ENCODE measurements around the gene SLC32A1.
A peak's percentile ranks its signal among the peaks of the same experiment; 100 is the strongest.

The SLC32A1 gene

DNA sequence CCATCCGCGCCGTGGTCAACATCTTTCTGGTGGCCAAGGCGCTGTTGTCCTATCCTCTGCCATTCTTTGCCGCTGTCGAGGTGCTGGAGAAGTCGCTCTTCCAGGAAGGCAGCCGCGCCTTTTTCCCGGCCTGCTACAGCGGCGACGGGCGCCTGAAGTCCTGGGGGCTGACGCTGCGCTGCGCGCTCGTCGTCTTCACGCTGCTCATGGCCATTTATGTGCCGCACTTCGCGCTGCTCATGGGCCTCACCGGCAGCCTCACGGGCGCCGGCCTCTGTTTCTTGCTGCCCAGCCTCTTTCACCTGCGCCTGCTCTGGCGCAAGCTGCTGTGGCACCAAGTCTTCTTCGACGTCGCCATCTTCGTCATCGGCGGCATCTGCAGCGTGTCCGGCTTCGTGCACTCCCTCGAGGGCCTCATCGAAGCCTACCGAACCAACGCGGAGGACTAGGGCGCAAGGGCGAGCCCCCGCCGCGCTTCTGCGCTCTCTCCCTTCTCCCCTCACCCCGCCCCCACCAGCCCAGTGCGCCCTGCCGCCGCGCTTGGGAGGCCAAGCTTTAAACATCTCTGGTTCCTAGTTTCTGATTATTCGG, 4.0 kb downstream of the SLC32A1 start:
- Mint-ChIP-seq H3K36me3 (ENCODE audit: insufficient read depth) (peaks cover 41% of the 10 kb centered on the region), H3K4me3 (peak overlapping the region; percentile 31), H3K4me1 (peaks cover 57% of the 10 kb centered on the region), H3K27ac (ENCODE audit: low read depth) (no peak overlapping the region), H3K27me3 (peaks cover 97% of the 10 kb centered on the region), H3K9me3 (no peaks in the 10 kb centered on the region)
- DNase-seq (ENCODE audit: low spot score in 2 of 2) (no peak), ATAC-seq (replicated peaks; ENCODE audit: extremely low read depth, poor library complexity, severe bottlenecking) (no peak)

DNA sequence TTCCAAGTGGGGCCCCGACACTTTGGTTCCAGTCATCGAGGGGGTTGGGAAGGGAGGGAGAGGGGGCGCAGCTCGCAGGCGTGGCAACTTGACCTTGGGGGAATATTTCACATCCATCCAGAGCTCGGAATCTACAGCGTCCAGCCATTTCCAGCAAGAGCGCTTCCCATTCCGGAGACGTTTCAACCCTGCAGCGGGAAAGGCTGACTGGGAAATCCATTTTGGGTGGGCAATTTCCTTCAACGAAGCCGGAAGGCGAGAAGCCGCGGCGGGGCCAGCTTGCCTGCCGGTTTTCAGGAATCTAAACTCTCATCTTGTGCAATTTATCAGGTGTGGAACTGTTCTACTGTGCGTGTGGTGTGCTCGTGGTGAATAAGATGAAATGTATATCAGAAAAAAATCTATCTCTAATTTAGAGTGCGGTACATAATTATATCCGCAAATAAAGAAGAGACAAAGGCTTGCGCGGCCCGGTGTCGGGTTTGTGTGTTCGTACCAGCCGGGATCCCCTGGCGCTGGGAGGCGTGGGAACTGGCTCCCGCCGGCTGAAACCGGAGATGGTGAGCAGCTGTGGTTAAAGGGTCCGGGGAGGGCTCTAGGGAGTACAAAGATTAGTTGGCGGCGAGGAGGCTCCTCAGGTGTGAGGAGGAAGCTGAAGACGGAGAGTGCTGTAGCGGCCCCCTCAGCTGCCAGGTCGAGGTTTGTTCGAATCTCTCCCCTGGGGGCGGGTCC, 4.8 kb downstream of the SLC32A1 start:
- H3K27ac Mint-ChIP-seq (ENCODE audit: low read depth) = peak overlapping the region; percentile 88

DNA sequence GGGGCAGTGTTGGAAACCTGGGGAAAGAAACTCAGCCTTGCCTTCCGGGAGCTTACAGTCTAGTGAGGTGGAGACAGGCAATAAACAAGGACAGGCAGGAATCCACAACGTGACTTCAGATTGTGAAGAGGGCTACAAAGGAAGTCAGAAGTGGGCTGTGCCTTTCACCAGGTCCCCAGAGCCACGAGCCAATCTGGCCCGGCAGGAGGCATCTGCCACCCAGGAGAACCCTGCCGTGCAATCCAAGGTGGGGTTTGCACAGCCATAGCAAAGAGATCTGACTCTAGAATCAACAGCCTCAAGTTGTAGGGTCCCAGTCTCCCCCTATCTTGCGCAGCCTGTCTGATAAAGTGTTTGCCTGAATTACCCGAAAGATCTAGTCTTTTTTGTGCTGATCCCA, 5.5 kb downstream of the SLC32A1 start:
- DNase-seq (ENCODE audit: low spot score in 2 of 2) (no peak), ATAC-seq (replicated peaks; ENCODE audit: extremely low read depth, poor library complexity, severe bottlenecking) (no peak)
- peaks cover 100% of the 10 kb centered on the region for H3K27me3 Mint-ChIP-seq
- H3K27ac Mint-ChIP-seq (ENCODE audit: low read depth) = peak overlapping the region; percentile 45
- H3K4me3 Mint-ChIP-seq = peak overlapping the region; percentile 66
- peaks cover 57% of the 10 kb centered on the region for H3K4me1 Mint-ChIP-seq
- peaks cover 41% of the 10 kb centered on the region for H3K36me3 Mint-ChIP-seq (ENCODE audit: insufficient read depth)
- H3K9me3 Mint-ChIP-seq = no peaks in the 10 kb centered on the region

More for the DNA sequence above, 4.8 kb downstream of the SLC32A1 start:
- Mint-ChIP-seq H3K36me3 (ENCODE audit: insufficient read depth) (peaks cover 41% of the 10 kb centered on the region), H3K27me3 (peaks cover 100% of the 10 kb centered on the region), H3K4me1 (peaks cover 57% of the 10 kb centered on the region), H3K4me3 (peak overlapping the region; percentile 66), H3K9me3 (no peaks in the 10 kb centered on the region)
- DNase-seq (ENCODE audit: low spot score in 2 of 2) (no peak), ATAC-seq (replicated peaks; ENCODE audit: extremely low read depth, poor library complexity, severe bottlenecking) (no peak)

DNA sequence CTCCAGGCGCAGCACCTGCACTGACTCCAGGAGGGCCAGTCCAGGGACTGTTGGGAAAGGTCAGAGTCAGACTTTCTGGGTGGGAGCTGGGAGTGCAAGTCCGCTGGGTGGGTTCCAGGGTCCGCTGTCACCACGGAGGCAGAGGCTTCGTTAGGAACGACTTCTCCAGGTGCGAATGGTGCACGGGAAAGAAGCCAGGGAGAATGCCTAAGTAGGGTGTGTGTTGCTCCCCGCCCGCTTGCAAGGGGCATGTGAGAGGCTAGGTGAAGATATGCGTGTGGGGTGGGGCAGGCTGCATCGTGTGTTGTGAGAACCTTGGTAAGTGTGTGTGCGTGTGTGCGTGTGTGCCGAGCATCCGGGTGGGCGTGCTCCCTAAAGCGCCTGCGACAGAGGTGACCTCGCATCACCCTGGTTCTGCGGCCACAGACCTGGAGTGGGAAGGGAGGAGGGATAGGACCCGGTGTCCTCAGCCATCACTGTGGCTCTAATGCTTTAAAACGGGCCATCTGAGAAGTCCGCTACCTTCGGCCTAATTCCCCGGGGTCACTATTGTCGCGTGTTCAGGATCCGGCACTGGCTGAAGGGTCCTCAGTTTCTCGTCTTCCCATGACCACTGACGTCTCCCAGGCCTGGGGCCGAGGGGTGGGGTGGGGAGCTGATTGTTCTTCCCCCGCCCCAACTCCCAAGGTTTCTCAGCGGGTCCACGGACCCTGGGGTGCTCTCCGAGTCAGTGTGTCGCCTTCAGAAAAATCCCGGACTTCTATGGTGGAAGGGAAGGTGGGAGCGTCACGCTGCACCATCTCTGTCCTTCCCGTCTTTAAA, 6.1 kb downstream of the SLC32A1 start:
- no peak for ATAC-seq (replicated peaks; ENCODE audit: extremely low read depth, poor library complexity, severe bottlenecking)

DNA sequence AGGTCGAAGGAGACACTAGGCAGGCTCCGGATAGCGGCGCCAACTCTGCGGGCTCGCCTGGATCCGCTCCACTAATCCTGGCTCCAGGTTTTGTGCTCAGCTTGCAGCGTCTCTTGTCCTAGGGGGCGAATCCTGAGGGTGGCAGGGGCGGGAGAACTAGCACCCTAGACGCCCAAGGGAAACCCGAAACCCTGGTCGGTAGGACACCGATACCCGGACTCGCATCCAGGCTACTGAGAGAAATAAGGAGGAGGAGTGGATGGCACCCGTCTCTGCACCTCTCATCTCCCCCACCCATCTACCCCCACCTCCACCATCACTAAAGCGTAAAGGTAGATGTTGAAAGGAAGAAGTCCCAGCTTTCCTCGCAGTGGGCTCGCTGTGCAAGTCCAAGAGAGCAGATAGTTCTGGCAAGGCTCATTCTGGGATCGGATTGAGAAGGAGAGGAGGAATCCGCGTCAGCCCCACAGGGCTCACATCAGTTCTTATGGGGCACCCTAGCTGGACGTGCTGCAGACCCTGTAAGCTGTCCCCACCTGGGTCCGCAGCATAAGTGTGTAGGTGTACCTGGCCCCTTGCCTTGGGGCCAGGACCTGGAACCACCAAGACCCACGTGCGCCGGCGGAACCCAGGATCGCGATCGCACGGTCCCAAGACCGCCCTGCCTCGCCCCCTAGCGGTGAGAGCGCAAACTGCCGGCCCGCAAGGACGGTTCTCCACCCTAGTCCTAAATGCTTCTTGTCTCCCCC, 6.9 kb downstream of the SLC32A1 start:
- peak; percentile 71 for ATAC-seq (replicated peaks; ENCODE audit: extremely low read depth, poor library complexity, severe bottlenecking)
- Mint-ChIP-seq H3K27ac (ENCODE audit: low read depth) (no peak overlapping the region), H3K36me3 (ENCODE audit: insufficient read depth) (peaks cover 40% of the 10 kb centered on the region), H3K4me1 (peaks cover 46% of the 10 kb centered on the region), H3K9me3 (no peaks in the 10 kb centered on the region), H3K27me3 (peaks cover 100% of the 10 kb centered on the region), H3K4me3 (peak overlapping the region; percentile 66)
- DNase-seq (ENCODE audit: low spot score in 2 of 2) = peak; percentile 54 to 67

More for the DNA sequence above, 6.1 kb downstream of the SLC32A1 start:
- DNase-seq (ENCODE audit: low spot score in 2 of 2) = no peak
- Mint-ChIP-seq H3K4me1 (peaks cover 53% of the 10 kb centered on the region), H3K36me3 (ENCODE audit: insufficient read depth) (peaks cover 41% of the 10 kb centered on the region), H3K4me3 (peak overlapping the region; percentile 66), H3K27ac (ENCODE audit: low read depth) (peak overlapping the region; percentile 45), H3K9me3 (no peaks in the 10 kb centered on the region), H3K27me3 (peaks cover 100% of the 10 kb centered on the region)

DNA sequence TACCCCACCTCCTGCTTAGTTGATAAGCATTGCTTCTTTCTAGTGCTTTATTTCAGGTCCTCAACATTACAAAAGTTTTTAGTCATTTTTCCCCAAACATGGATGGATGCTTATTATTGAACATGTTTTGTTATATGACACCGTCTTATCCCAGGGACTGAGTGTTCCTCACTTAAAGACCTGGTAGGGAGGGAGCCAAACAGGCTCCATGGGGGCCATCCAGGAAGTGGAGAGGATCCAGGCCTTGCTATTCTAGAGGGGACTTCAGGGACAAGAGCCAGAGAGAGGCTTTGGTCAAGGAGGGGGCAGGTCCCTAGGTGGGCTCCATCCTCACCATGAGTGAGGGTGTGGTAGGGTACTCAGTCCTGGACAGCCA, 7.4 kb downstream of the SLC32A1 start:
- Mint-ChIP-seq H3K9me3 (no peaks in the 10 kb centered on the region), H3K36me3 (ENCODE audit: insufficient read depth) (peaks cover 38% of the 10 kb centered on the region), H3K4me3 (peak overlapping the region; percentile 66), H3K4me1 (peaks cover 41% of the 10 kb centered on the region), H3K27ac (ENCODE audit: low read depth) (no peak overlapping the region), H3K27me3 (peaks cover 100% of the 10 kb centered on the region)
- no peak for ATAC-seq (replicated peaks; ENCODE audit: extremely low read depth, poor library complexity, severe bottlenecking)
- no peak for DNase-seq (ENCODE audit: low spot score in 2 of 2)

DNA sequence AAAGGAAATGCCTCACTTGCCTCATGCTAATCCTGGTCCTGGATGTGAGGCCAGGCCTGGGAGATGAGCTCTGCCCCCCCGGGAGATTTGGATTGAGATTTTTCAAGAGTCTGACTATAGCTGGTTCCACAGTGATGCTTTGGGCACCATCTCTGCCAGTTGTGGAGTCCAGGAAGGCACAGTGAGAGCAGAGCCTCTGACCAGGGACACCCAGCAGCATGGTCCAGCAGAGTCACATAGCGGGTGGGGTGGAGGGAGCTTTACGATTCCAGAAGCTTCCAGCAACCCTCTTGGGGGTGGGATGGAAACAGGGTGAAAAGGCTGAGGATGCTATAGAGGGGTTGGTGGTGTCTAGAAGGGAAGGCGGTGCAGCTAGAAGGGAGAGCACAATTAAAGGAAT, 8.7 kb downstream of the SLC32A1 start:
- H3K27me3 Mint-ChIP-seq = peaks cover 96% of the 10 kb centered on the region
- H3K9me3 Mint-ChIP-seq = no peaks in the 10 kb centered on the region
- H3K4me3 Mint-ChIP-seq = no peak overlapping the region
- H3K4me1 Mint-ChIP-seq = peaks cover 29% of the 10 kb centered on the region
- DNase-seq (ENCODE audit: low spot score in 2 of 2) (no peak), ATAC-seq (replicated peaks; ENCODE audit: extremely low read depth, poor library complexity, severe bottlenecking) (no peak)
- no peak overlapping the region for H3K27ac Mint-ChIP-seq (ENCODE audit: low read depth)
- peaks cover 27% of the 10 kb centered on the region for H3K36me3 Mint-ChIP-seq (ENCODE audit: insufficient read depth)

DNA sequence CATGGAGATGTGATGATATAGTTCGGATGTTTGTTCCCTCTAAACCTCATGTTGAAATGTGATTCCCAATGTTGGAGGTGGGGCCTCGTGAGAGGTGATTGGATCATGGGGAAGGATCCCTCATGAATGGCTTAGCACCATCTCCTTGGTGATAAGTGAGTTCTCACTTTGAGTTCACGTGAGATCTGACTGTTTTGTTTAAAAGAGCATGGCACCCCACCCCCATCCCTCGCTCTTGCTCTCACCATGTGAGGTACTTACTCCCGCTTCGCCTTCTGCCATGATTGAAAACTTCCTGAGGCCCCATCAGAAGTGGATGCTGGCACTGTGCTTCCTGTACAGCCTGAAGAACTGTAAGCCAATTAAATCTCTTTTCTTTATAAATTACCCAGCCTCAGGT, 10.9 kb downstream of the SLC32A1 start:
- H3K27me3 Mint-ChIP-seq = peaks cover 91% of the 10 kb centered on the region
- no peak overlapping the region for H3K27ac Mint-ChIP-seq (ENCODE audit: low read depth)
- H3K9me3 Mint-ChIP-seq = no peaks in the 10 kb centered on the region
- H3K36me3 Mint-ChIP-seq (ENCODE audit: insufficient read depth) = peaks cover 13% of the 10 kb centered on the region
- peaks cover 11% of the 10 kb centered on the region for H3K4me1 Mint-ChIP-seq
- DNase-seq (ENCODE audit: low spot score in 2 of 2) = no peak
- ATAC-seq (replicated peaks; ENCODE audit: extremely low read depth, poor library complexity, severe bottlenecking) = no peak
- no peak overlapping the region for H3K4me3 Mint-ChIP-seq

DNA sequence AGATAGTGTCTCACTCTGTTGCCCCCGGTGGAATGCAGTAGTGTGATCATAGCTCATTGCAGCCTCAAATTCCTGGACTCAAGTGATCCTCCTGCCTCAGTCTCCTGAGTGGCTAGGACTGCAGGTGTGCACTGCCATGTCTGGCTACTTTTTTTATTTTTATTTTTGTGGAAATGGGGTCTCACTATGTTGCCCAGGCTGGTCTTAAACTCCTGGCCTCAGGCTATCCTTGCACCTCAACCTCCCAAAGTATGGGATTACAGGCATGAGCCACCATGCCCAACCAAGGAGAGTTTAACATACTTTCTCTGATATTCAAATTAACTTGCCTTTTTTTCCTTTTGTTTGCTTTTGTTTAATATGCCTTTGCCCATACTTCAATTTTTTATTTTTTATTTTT, 13.6 kb downstream of the SLC32A1 start:
- Mint-ChIP-seq H3K27ac (ENCODE audit: low read depth) (no peak overlapping the region), H3K36me3 (ENCODE audit: insufficient read depth) (peaks cover 3% of the 10 kb centered on the region), H3K9me3 (no peaks in the 10 kb centered on the region), H3K4me1 (no peaks in the 10 kb centered on the region), H3K4me3 (no peak overlapping the region), H3K27me3 (peaks cover 91% of the 10 kb centered on the region)
- DNase-seq (ENCODE audit: low spot score in 2 of 2) (no peak), ATAC-seq (replicated peaks; ENCODE audit: extremely low read depth, poor library complexity, severe bottlenecking) (no peak)

DNA sequence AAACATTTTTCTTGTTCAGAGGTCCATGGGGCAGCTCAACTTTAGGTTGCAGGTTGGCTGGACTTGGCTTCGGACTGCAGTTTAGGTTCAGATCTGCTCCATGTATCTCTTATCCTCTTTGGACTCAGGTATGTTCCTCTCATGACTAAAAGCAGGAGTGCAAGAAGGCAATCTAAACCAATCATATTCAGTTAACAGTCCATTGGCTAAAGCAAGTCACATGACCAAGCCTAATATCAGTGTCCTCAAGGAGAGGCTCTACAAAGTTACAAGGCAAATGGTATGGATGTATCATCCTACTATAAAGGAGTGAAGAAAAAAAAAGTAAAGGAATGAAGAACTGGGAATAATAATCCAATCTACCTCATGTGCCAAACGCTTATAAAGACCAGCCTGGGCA, 21.5 kb downstream of the SLC32A1 start:
- Mint-ChIP-seq H3K36me3 (ENCODE audit: insufficient read depth) (peaks cover 8% of the 10 kb centered on the region), H3K4me3 (no peak overlapping the region), H3K27ac (ENCODE audit: low read depth) (no peak overlapping the region), H3K4me1 (peaks cover 25% of the 10 kb centered on the region), H3K9me3 (no peaks in the 10 kb centered on the region), H3K27me3 (peaks cover 25% of the 10 kb centered on the region)
- DNase-seq (ENCODE audit: low spot score in 2 of 2) (no peak), ATAC-seq (replicated peaks; ENCODE audit: extremely low read depth, poor library complexity, severe bottlenecking) (no peak)

DNA sequence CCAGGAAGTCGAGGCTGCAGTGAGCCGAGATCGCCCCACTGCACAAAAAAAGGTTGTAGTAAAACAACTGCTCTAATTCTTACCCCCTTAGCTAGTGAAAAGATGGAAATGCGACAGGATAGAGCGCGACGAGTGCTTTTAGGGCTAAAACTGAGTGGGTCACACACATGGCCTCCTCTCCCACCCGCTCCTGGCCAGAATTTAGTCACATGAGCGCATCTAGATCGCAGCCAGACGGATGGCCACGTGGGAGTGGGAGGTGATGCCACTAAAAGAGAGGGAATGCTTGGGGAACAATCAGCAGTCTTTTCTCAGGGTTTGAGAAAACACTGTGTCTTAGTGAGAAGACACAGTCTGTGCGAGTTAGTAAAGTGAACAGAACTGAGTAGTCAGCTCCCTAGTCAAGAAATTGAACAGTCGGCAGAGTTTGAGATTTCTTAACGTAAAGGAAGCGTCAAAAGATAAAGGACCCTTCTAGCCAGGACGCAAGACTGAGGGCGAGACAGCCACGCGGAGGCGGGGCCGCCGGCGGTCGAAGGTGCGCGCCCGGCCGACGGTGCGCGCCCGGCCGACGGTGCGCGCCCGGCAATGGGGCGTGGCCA, 23.3 kb downstream of the SLC32A1 start:
- peak overlapping the region; percentile 97 for H3K4me3 Mint-ChIP-seq
- H3K9me3 Mint-ChIP-seq = no peaks in the 10 kb centered on the region
- peaks cover 7% of the 10 kb centered on the region for H3K27me3 Mint-ChIP-seq
- H3K36me3 Mint-ChIP-seq (ENCODE audit: insufficient read depth) = peaks cover 16% of the 10 kb centered on the region
- H3K4me1 Mint-ChIP-seq = peaks cover 32% of the 10 kb centered on the region
- peak overlapping the region; percentile 99 for H3K27ac Mint-ChIP-seq (ENCODE audit: low read depth)
- DNase-seq (ENCODE audit: low spot score in 2 of 2) = no peak
- no peak for ATAC-seq (replicated peaks; ENCODE audit: extremely low read depth, poor library complexity, severe bottlenecking)

Data from central memory CD8-positive, alpha-beta T cell (primary cell).